Measurements from ENCODE around the gene TEAD1. TPM values are rescaled to one million over a fixed set of nuclear protein-coding genes. Genes with fewer than 3 reads are reported as not detected.

TEAD1 gene
- total and polyA plus RNA-seq, 7 experiments from 2014 or later: 0.02 to 0.22 (median 0.07) TPM; not detected in 4

DNA sequence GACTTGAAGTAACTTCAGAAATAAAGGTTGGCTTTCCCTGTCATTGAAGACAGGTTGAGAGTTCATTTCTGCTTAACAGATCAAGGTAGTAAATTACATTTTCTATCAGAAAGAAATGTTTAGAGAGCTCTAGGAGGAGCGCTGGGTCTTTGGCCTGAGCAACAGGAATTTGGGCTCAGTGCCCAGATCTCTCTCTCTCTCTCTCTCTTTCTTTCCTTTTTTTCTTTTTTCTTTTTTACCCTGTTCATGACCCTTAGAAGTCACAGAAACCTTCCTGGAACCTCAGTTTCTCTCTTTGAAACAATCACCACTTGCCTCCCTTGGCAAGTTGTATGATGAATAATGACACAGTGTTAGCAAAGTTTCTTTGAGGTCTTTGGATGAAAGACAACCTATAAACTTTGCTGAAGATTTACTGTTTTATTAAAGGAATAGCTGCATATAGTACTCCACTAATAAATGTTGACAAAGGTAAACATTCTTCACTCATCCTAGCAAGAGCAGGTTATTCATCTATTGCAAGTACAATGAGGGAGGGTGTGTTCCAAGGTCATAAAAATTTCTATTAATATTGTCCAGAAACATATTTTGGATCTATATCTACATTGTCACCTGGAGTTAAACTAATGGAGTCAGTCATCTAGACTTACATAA lies 299.4 kb downstream of the TEAD1 start:
- H3K27me3 ChIP-seq (ENCODE audit: control insufficient read depth in 2 of 2, insufficient read depth in 2 of 2, low read length in 2 of 2): no peaks in the 10 kb centered on the region
- Mint-ChIP-seq H3K9me3 (peaks cover 0 to 3% (median 0%) of the 10 kb centered on the region in 11 donors), H3K36me3 (no peaks in the 10 kb centered on the region), H3K27ac (no peak overlapping the region), H3K27me3 (peaks cover 5 to 11% (median 10%) of the 10 kb centered on the region in 5 donors), H3K4me1 (no peaks in the 10 kb centered on the region), H3K4me3 (no peak overlapping the region)
- H3K9me3 ChIP-seq (ENCODE audit: control insufficient read depth in 2 of 3, low read length in 3 of 3): no peaks in the 10 kb centered on the region
- no peak overlapping the region for H3K4me3 ChIP-seq (ENCODE audit: low read length)
- intact Hi-C loops (cut with micrococcal nuclease): no loop called here
- DNase-seq (no peak), ATAC-seq (no peak)
- ChIA-PET CTCF (no interaction called here), POLR2A (no interaction called here)
- H3K36me3 ChIP-seq (ENCODE audit: control insufficient read depth in 2 of 3, insufficient read depth in 3 of 3, low read length in 3 of 3): no peaks in the 10 kb centered on the region
- H3K27ac ChIP-seq (ENCODE audit: low read depth, low read length): no peak overlapping the region
- H3K4me1 ChIP-seq (ENCODE audit: control insufficient read depth in 2 of 2, insufficient read depth in 2 of 2, low read length in 2 of 2): no peaks in the 10 kb centered on the region

GRCh38 chr11:12975195-12975594 lies 301.0 kb downstream of the TEAD1 start:
- H3K27ac Mint-ChIP-seq: no peak overlapping the region

DNA sequence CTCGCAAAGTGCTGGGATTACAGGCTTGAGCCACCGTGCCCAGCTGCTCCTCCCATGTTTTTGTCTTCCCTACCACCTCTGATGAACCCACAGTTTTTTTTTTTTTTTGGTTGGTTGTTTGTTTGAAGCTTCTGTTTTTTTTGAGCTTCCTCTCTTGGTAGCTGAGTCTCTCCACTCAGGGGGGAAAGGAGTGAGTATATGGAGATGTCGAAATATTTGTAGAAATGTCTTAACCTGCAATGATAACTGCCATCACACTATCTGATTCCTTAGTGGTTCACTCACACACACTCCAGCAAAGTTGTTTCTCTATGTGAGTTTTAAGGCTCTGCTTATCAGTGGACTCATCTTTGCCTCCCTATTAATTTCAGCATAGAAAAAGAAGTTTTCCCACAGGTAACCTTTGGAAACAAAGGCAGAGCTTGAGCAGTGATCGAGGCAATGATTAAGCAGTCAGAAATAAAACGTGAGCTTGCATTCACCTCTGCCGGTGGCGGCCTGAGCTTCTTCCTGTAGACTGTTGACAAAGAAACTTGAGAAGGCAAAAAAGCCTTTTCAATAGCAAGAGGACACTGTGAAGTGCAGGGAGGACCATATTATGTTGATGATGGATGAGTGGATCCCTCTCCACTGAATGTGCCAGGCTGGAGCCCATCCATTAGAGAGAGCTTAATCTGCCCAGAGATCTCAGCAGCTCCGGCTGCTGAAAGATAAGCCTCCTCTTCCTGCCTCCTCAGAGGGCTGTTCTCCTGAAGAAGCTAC lies 305.9 kb downstream of the TEAD1 start:
- H3K4me3 Mint-ChIP-seq: no peak overlapping the region
- Histone ChIP-seq H3K9me3 (ENCODE audit: control insufficient read depth in 2 of 3, low read length in 3 of 3) (no peaks in the 10 kb centered on the region), H3K27me3 (ENCODE audit: control insufficient read depth in 2 of 2, insufficient read depth in 2 of 2, low read length in 2 of 2) (no peaks in the 10 kb centered on the region), H3K27ac (ENCODE audit: low read depth, low read length) (no peak overlapping the region), H3K36me3 (ENCODE audit: control insufficient read depth in 2 of 3, insufficient read depth in 3 of 3, low read length in 3 of 3) (no peaks in the 10 kb centered on the region), H3K4me1 (ENCODE audit: control insufficient read depth in 2 of 2, insufficient read depth in 2 of 2, low read length in 2 of 2) (no peaks in the 10 kb centered on the region), H3K4me3 (ENCODE audit: low read length) (no peak overlapping the region)
- DNase-seq: no peak
- H3K27ac Mint-ChIP-seq: no peak overlapping the region
- ChIA-PET POLR2A (no interaction called here), CTCF (no interaction called here)
- peak; percentile 67 for ATAC-seq
- intact Hi-C loops (cut with micrococcal nuclease): no loop called here
- H3K4me1 Mint-ChIP-seq: peaks cover 0 to 1% (median 0%) of the 10 kb centered on the region in 7 donors
- H3K27me3 Mint-ChIP-seq: peaks cover 5 to 18% (median 16%) of the 10 kb centered on the region in 5 donors
- no peaks in the 10 kb centered on the region for H3K36me3 Mint-ChIP-seq
- H3K9me3 Mint-ChIP-seq: no peaks in the 10 kb centered on the region

More at GRCh38 chr11:12975195-12975594, 301.0 kb downstream of the TEAD1 start:
- Mint-ChIP-seq H3K27me3 (peaks cover 5 to 12% (median 10%) of the 10 kb centered on the region in 5 donors), H3K36me3 (no peaks in the 10 kb centered on the region), H3K4me3 (no peak overlapping the region), H3K4me1 (no peaks in the 10 kb centered on the region), H3K9me3 (peaks cover 0 to 3% (median 0%) of the 10 kb centered on the region in 11 donors)
- POLR2A ChIA-PET: no interaction called here
- no peak for ATAC-seq
- CTCF ChIA-PET: no interaction called here
- no peak overlapping the region for H3K27ac ChIP-seq (ENCODE audit: low read depth, low read length)
- H3K27me3 ChIP-seq (ENCODE audit: control insufficient read depth in 2 of 2, insufficient read depth in 2 of 2, low read length in 2 of 2): no peaks in the 10 kb centered on the region
- no peak overlapping the region for H3K4me3 ChIP-seq (ENCODE audit: low read length)
- H3K9me3 ChIP-seq (ENCODE audit: control insufficient read depth in 2 of 3, low read length in 3 of 3): no peaks in the 10 kb centered on the region
- intact Hi-C loops (cut with micrococcal nuclease): no loop called here
- no peaks in the 10 kb centered on the region for H3K4me1 ChIP-seq (ENCODE audit: control insufficient read depth in 2 of 2, insufficient read depth in 2 of 2, low read length in 2 of 2)
- no peaks in the 10 kb centered on the region for H3K36me3 ChIP-seq (ENCODE audit: control insufficient read depth in 2 of 3, insufficient read depth in 3 of 3, low read length in 3 of 3)
- no peak for DNase-seq

DNA sequence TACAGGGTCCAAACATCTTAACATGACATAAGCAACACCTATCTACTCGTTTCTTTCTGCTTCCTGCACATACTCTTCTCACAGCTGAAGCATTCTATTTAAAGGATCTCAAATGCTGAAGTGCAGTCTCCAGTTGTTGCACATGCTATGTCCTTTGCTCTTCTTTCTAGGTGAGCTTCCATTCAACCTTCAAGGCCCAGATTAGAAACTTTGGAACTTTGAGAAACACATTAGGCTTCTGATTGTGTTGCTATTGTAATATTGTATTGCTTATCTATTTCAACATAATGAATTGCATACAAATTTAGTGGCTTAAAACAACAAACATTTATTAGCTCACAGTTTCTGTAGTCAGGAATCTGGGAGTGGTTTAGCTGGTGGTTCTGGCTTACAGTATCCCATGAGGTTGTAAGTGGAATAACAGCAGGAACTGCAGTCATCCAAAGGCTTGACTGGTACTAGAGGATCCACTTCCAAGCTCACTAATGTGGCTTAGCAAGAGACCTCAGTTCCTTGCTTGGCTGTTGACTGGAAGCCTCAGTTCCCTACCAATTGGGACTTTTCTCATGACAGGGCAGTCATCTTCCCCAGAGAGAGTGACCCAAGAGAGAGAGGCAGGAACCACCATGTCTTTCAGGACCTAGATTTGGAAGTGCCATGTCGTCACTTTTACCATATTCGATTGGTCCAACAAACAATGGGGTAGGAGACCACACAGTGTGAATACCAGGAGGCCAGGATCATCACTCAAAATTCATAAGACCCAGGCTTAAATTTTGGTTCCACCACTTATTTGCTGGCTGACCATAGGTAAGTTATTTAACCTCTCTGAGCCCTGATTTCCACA lies 307.7 kb downstream of the TEAD1 start:
- intact Hi-C loops (cut with micrococcal nuclease): no loop called here
- Histone ChIP-seq H3K27ac (ENCODE audit: low read depth, low read length) (no peak overlapping the region), H3K27me3 (ENCODE audit: control insufficient read depth in 2 of 2, insufficient read depth in 2 of 2, low read length in 2 of 2) (no peaks in the 10 kb centered on the region), H3K36me3 (ENCODE audit: control insufficient read depth in 2 of 3, insufficient read depth in 3 of 3, low read length in 3 of 3) (no peaks in the 10 kb centered on the region), H3K4me3 (ENCODE audit: low read length) (no peak overlapping the region), H3K4me1 (ENCODE audit: control insufficient read depth in 2 of 2, insufficient read depth in 2 of 2, low read length in 2 of 2) (no peaks in the 10 kb centered on the region), H3K9me3 (ENCODE audit: control insufficient read depth in 2 of 3, low read length in 3 of 3) (no peaks in the 10 kb centered on the region)
- DNase-seq (no peak), ATAC-seq (no peak)
- Mint-ChIP-seq H3K27me3 (peaks cover 18 to 35% (median 18%) of the 10 kb centered on the region in 5 donors), H3K4me1 (peaks cover 0 to 1% (median 0%) of the 10 kb centered on the region in 7 donors), H3K4me3 (no peak overlapping the region), H3K9me3 (no peaks in the 10 kb centered on the region), H3K36me3 (no peaks in the 10 kb centered on the region), H3K27ac (no peak overlapping the region)
- POLR2A ChIA-PET: no interaction called here
- CTCF ChIA-PET: no interaction called here

DNA sequence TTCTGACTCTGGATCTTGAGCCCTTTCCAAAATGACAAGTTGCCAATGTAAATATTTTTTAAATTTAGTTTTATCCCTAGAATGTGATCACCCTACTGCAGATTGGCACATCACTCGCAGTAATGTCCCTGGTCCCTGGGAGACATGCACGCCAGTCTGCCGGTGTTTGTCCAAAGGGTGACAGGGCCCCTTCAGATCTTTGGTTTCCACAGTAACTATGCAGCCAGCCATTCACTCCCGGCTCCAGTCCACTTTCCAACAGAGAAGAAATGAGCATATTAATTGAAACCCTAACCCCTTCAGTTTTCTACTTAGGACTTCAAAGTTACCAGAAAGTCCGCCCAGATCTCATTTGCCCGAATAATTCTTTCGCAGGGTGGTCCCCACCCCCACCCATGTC lies 309.1 kb downstream of the TEAD1 start:
- DNase-seq (no peak), ATAC-seq (no peak)
- Histone ChIP-seq H3K9me3 (ENCODE audit: control insufficient read depth in 2 of 3, low read length in 3 of 3) (no peaks in the 10 kb centered on the region), H3K4me3 (ENCODE audit: low read length) (no peak overlapping the region), H3K27ac (ENCODE audit: low read depth, low read length) (no peak overlapping the region), H3K27me3 (ENCODE audit: control insufficient read depth in 2 of 2, insufficient read depth in 2 of 2, low read length in 2 of 2) (no peaks in the 10 kb centered on the region), H3K36me3 (ENCODE audit: control insufficient read depth in 2 of 3, insufficient read depth in 3 of 3, low read length in 3 of 3) (no peaks in the 10 kb centered on the region), H3K4me1 (ENCODE audit: control insufficient read depth in 2 of 2, insufficient read depth in 2 of 2, low read length in 2 of 2) (no peaks in the 10 kb centered on the region)
- ChIA-PET CTCF (no interaction called here), POLR2A (no interaction called here)
- H3K27ac Mint-ChIP-seq: no peak overlapping the region
- intact Hi-C loops (cut with micrococcal nuclease): no loop called here
- H3K27me3 Mint-ChIP-seq: peaks cover 17 to 33% (median 18%) of the 10 kb centered on the region in 5 donors
- H3K36me3 Mint-ChIP-seq: no peaks in the 10 kb centered on the region
- no peaks in the 10 kb centered on the region for H3K9me3 Mint-ChIP-seq
- H3K4me3 Mint-ChIP-seq: no peak overlapping the region
- peaks cover 0 to 1% (median 0%) of the 10 kb centered on the region in 7 donors for H3K4me1 Mint-ChIP-seq

GRCh38 chr11:12986194-12986898 lies 312.1 kb downstream of the TEAD1 start:
- intact Hi-C loops (cut with micrococcal nuclease): no loop called here

More at GRCh38 chr11:12986194-12986898, 312.1 kb downstream of the TEAD1 start:
- Mint-ChIP-seq H3K4me1 (peaks cover 0 to 1% (median 0%) of the 10 kb centered on the region in 7 donors), H3K27me3 (peaks cover 7 to 32% (median 30%) of the 10 kb centered on the region in 5 donors), H3K9me3 (no peaks in the 10 kb centered on the region), H3K4me3 (no peak overlapping the region), H3K36me3 (no peaks in the 10 kb centered on the region), H3K27ac (no peak overlapping the region)
- no peak overlapping the region for H3K4me3 ChIP-seq (ENCODE audit: low read length)
- no peaks in the 10 kb centered on the region for H3K4me1 ChIP-seq (ENCODE audit: control insufficient read depth in 2 of 2, insufficient read depth in 2 of 2, low read length in 2 of 2)
- ChIA-PET POLR2A (no interaction called here), CTCF (no interaction called here)
- no peak overlapping the region for H3K27ac ChIP-seq (ENCODE audit: low read depth, low read length)
- no peaks in the 10 kb centered on the region for H3K27me3 ChIP-seq (ENCODE audit: control insufficient read depth in 2 of 2, insufficient read depth in 2 of 2, low read length in 2 of 2)
- ATAC-seq: no peak
- H3K9me3 ChIP-seq (ENCODE audit: control insufficient read depth in 2 of 3, low read length in 3 of 3): no peaks in the 10 kb centered on the region
- H3K36me3 ChIP-seq (ENCODE audit: control insufficient read depth in 2 of 3, insufficient read depth in 3 of 3, low read length in 3 of 3): no peaks in the 10 kb centered on the region
- no peak for DNase-seq

Data from naive thymus-derived CD4-positive, alpha-beta T cell (primary cell).